K562 (cell line): ENCODE data around the gene RSAD1. TPM values are rescaled to one million over a fixed set of nuclear protein-coding genes. Genes with fewer than 3 reads are reported as not detected.

ENCODE experiments used
- COPS2 ChIP-seq: fragments of 450-650 bp; conservative IDR thresholded peaks from 2 replicates; pipeline ENCODE4 v1.6.1; 2016; ENCODE audit warnings: mild to moderate bottlenecking, moderate library complexity
- GABPB1 ChIP-seq: sonication (generic); formaldehyde crosslinking; IDR thresholded peaks from 2 replicates; pipeline ENCODE4 v1.8.0; 2022; ENCODE audit warnings: mild to moderate bottlenecking, missing genetic modification reagents
- MEF2A ChIP-seq: IDR thresholded peaks from 2 replicates; pipeline ENCODE4 v1.6.1; 2011; ENCODE audit warnings: low read depth, mild to moderate bottlenecking, low read length, moderate library complexity; ENCODE audit not compliant: control insufficient read depth
- MTA1 ChIP-seq: fragments of 450-650 bp; IDR thresholded peaks from 2 replicates; pipeline ENCODE4 v1.6.1; 2017; ENCODE audit warnings: borderline replicate concordance
- POLR2G ChIP-seq: fragments of 200-400 bp; formaldehyde crosslinking; IDR thresholded peaks from 2 replicates; pipeline ENCODE4 v1.6.1; 2017; ENCODE audit warnings: low read depth, mild to moderate bottlenecking, antibody characterized with exemption, low read length, moderate library complexity
- RBM22 ChIP-seq: fragments of 200-400 bp; formaldehyde crosslinking; IDR thresholded peaks from 2 replicates; pipeline ENCODE4 v1.6.1; 2018; ENCODE audit warnings: low read length, low read depth; ENCODE audit not compliant: poor library complexity, severe bottlenecking
- SAFB ChIP-seq: fragments of 200-400 bp; formaldehyde crosslinking; IDR thresholded peaks from 2 replicates; pipeline ENCODE4 v1.6.1; 2017; ENCODE audit warnings: low read depth, low read length, borderline replicate concordance
- SRSF7 ChIP-seq: fragments of 200-400 bp; formaldehyde crosslinking; optimal IDR thresholded peaks from 2 replicates; pipeline ENCODE3; 2017; ENCODE audit warnings: mild to moderate bottlenecking, low read depth, low read length
- ZNF668 ChIP-seq: fragments of 250-450 bp; sonication (Bioruptor Pico); IDR thresholded peaks from 2 replicates; pipeline ENCODE4 v1.8.0; 2022; ENCODE audit warnings: mild to moderate bottlenecking, inconsistent platforms
- ZNF696 ChIP-seq: fragments of 250-450 bp; sonication (Bioruptor Pico); conservative IDR thresholded peaks from 2 replicates; pipeline ENCODE4 v1.4.0; 2020; ENCODE audit warnings: mild to moderate bottlenecking, moderate library complexity
- ZNF766 ChIP-seq: fragments of 200-800 bp; sonication (Bioruptor generic); conservative IDR thresholded peaks from 2 replicates; pipeline ENCODE4 v1.6.1; 2016; ENCODE audit warnings: missing genetic modification characterization, missing compliant biosample characterization
- ZNF778 ChIP-seq: fragments of 450-650 bp; formaldehyde crosslinking; IDR thresholded peaks from 2 replicates; pipeline ENCODE4 v1.4.0; 2020; ENCODE audit warnings: mild to moderate bottlenecking, moderate library complexity
- polyA plus RNA-seq, 8 experiments: library from polyadenylated mRNA; depleted of rRNA in 4 of 8; stranded (reverse) in 5 of 8; unstranded in 3 of 8; fragments of >200 nt; fragmentation: Nextera tagmentation in 2 of 8; fragmentation: Illumina TruSeq in 1 of 8; extraction: Ambion mirVana in 2 of 8; extraction: Trizol in 1 of 8; gene quantifications; 2 replicates each; pipeline versions ENCODE4 v1.2.1 to v1.2.3, GENCODE V29; 2011 to 2014; ENCODE audit warnings: inconsistent platforms in 1 of 8, missing spikeins in 1 of 8
- total RNA-seq, 7 experiments: library from RNA; depleted of rRNA in 6 of 7; stranded (reverse); fragments of >200 nt in 6 of 7; fragmentation: Illumina TruSeq in 2 of 7; extraction: Trizol in 2 of 7; gene quantifications; 2 replicates each; pipeline versions ENCODE4 v1.2.1 to v1.2.3, GENCODE V29; 2011 to 2021; ENCODE audit warnings: low replicate concordance in 1 of 7
- TF ChIP-seq, protein P1 (sequence below): sonication (generic); formaldehyde crosslinking; IDR thresholded peaks from 2 replicates; pipeline ENCODE4 v1.8.1; 2023; ENCODE audit warnings: mild to moderate bottlenecking, missing genetic modification reagents
- TF ChIP-seq, protein P2 (sequence below): fragments of 450-650 bp; formaldehyde crosslinking; conservative IDR thresholded peaks from 2 replicates; pipeline ENCODE4 v1.4.0; 2022; ENCODE audit warnings: mild to moderate bottlenecking, missing genetic modification characterization
- TF ChIP-seq, protein P3 (sequence below), 2 experiments: fragments of 450-650 bp; IDR thresholded peaks; 2 replicates each; pipeline ENCODE4 v1.6.1; 2016
- TF ChIP-seq, protein P4 (sequence below): fragments of 450-650 bp; formaldehyde crosslinking; IDR thresholded peaks from 2 replicates; pipeline ENCODE4 v1.4.0; 2022; ENCODE audit warnings: missing genetic modification characterization
- TF ChIP-seq, protein P5 (sequence below): fragments of 150-350 bp; IDR thresholded peaks from 2 replicates; pipeline ENCODE4 v1.6.1; 2014; ENCODE audit warnings: low read depth, mild to moderate bottlenecking, low read length, borderline replicate concordance
- TF ChIP-seq, protein P6 (sequence below): sonication (generic); formaldehyde crosslinking; IDR thresholded peaks from 2 replicates; pipeline ENCODE4 v1.8.0; 2022; ENCODE audit warnings: mild to moderate bottlenecking, low read depth, missing genetic modification reagents

Gene RSAD1
- total and polyA plus RNA-seq, 9 of the 15 experiments (the other 6 are each of a cell fraction or from before 2014, with no cell fraction given): 4.5 to 42.5 (median 26.8) TPM

DNA sequence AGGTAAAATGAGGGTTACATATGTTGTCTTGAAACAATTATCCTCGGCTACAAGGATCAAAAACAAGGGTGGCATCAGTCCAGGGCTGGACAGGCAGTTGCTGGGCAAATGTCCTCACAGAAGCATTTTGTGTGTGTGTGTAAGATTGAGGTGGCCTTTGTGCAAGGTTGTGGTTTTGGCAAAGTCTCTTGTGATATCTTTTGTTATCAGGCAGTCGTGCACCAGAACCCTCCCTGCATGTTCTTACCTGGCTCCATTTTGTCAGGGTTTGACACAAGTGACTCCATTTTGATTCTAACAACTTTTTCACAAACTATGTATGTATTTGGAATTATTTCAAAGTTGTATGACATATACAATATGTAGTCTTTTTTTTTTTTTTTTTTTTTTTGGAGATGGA is 30.0 kb upstream of the RSAD1 start (continued):
- TF ChIP-seq, protein P1, sequence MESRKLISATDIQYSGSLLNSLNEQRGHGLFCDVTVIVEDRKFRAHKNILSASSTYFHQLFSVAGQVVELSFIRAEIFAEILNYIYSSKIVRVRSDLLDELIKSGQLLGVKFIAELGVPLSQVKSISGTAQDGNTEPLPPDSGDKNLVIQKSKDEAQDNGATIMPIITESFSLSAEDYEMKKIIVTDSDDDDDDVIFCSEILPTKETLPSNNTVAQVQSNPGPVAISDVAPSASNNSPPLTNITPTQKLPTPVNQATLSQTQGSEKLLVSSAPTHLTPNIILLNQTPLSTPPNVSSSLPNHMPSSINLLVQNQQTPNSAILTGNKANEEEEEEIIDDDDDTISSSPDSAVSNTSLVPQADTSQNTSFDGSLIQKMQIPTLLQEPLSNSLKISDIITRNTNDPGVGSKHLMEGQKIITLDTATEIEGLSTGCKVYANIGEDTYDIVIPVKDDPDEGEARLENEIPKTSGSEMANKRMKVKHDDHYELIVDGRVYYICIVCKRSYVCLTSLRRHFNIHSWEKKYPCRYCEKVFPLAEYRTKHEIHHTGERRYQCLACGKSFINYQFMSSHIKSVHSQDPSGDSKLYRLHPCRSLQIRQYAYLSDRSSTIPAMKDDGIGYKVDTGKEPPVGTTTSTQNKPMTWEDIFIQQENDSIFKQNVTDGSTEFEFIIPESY (CRISPR knock-in tag): no peak
- TF ChIP-seq SAFB (no peak), COPS2 (no peak), ZNF778 (CRISPR knock-in tag) (no peak), SRSF7 (no peak), RBM22 (no peak), ZNF766 (CRISPR knock-in tag) (peak; percentile 96), ZNF696 (CRISPR knock-in tag) (no peak), GABPB1 (no peak), ZNF668 (CRISPR knock-in tag) (0 out of 2 replicates have a peak, but pooled peaks have one; percentile 29), MEF2A (no peak), MTA1 (no peak), POLR2G (no peak)
- TF ChIP-seq, protein P2, sequence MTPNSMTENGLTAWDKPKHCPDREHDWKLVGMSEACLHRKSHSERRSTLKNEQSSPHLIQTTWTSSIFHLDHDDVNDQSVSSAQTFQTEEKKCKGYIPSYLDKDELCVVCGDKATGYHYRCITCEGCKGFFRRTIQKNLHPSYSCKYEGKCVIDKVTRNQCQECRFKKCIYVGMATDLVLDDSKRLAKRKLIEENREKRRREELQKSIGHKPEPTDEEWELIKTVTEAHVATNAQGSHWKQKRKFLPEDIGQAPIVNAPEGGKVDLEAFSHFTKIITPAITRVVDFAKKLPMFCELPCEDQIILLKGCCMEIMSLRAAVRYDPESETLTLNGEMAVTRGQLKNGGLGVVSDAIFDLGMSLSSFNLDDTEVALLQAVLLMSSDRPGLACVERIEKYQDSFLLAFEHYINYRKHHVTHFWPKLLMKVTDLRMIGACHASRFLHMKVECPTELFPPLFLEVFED: no peak
- TF ChIP-seq, protein P3, sequence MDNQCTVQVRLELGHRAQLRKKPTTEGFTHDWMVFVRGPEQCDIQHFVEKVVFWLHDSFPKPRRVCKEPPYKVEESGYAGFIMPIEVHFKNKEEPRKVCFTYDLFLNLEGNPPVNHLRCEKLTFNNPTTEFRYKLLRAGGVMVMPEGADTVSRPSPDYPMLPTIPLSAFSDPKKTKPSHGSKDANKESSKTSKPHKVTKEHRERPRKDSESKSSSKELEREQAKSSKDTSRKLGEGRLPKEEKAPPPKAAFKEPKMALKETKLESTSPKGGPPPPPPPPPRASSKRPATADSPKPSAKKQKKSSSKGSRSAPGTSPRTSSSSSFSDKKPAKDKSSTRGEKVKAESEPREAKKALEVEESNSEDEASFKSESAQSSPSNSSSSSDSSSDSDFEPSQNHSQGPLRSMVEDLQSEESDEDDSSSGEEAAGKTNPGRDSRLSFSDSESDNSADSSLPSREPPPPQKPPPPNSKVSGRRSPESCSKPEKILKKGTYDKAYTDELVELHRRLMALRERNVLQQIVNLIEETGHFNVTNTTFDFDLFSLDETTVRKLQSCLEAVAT (IDR thresholded peaks at IDR 0.05): no peak
- TF ChIP-seq, protein P4, sequence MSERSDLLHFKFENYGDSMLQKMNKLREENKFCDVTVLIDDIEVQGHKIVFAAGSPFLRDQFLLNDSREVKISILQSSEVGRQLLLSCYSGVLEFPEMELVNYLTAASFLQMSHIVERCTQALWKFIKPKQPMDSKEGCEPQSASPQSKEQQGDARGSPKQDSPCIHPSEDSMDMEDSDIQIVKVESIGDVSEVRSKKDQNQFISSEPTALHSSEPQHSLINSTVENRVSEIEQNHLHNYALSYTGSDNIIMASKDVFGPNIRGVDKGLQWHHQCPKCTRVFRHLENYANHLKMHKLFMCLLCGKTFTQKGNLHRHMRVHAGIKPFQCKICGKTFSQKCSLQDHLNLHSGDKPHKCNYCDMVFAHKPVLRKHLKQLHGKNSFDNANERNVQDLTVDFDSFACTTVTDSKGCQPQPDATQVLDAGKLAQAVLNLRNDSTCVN (CRISPR knock-in tag): no peak
- TF ChIP-seq, protein P5, sequence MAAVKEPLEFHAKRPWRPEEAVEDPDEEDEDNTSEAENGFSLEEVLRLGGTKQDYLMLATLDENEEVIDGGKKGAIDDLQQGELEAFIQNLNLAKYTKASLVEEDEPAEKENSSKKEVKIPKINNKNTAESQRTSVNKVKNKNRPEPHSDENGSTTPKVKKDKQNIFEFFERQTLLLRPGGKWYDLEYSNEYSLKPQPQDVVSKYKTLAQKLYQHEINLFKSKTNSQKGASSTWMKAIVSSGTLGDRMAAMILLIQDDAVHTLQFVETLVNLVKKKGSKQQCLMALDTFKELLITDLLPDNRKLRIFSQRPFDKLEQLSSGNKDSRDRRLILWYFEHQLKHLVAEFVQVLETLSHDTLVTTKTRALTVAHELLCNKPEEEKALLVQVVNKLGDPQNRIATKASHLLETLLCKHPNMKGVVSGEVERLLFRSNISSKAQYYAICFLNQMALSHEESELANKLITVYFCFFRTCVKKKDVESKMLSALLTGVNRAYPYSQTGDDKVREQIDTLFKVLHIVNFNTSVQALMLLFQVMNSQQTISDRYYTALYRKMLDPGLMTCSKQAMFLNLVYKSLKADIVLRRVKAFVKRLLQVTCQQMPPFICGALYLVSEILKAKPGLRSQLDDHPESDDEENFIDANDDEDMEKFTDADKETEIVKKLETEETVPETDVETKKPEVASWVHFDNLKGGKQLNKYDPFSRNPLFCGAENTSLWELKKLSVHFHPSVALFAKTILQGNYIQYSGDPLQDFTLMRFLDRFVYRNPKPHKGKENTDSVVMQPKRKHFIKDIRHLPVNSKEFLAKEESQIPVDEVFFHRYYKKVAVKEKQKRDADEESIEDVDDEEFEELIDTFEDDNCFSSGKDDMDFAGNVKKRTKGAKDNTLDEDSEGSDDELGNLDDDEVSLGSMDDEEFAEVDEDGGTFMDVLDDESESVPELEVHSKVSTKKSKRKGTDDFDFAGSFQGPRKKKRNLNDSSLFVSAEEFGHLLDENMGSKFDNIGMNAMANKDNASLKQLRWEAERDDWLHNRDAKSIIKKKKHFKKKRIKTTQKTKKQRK: no peak
- TF ChIP-seq, protein P6, sequence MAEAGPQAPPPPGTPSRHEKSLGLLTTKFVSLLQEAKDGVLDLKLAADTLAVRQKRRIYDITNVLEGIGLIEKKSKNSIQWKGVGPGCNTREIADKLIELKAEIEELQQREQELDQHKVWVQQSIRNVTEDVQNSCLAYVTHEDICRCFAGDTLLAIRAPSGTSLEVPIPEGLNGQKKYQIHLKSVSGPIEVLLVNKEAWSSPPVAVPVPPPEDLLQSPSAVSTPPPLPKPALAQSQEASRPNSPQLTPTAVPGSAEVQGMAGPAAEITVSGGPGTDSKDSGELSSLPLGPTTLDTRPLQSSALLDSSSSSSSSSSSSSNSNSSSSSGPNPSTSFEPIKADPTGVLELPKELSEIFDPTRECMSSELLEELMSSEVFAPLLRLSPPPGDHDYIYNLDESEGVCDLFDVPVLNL (CRISPR knock-in tag): no peak
